ENCODE measurements around the gene NCAPG2.
"Not testable (repeated sequence)": the region's sequence is repeated elsewhere in the genome, so short reads cannot be mapped to it uniquely, and the experiment has no call there.

Gene NCAPG2

DNA sequence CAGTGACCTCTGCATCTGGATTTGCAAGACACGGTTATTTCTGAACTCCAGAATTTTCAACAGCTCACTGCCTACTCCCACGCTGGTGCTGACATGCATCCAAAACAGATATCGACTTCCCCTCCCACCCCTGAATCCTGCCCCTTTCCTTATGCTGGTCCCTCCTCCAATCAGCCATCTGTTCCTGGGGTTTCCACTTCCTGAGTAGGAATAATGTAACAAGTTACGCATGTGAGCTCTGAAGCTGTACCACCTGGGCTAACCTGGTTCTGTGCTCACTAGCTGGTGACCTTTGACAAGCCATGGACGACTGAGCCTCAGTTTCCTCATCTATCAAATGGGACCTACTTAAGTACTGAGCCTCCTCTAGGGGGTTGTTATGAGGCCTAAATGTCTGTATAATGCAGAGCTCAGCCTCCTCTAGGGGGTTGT lies 1.7 kb upstream of the NCAPG2 start:
- DNase-seq, result no peak

DNA sequence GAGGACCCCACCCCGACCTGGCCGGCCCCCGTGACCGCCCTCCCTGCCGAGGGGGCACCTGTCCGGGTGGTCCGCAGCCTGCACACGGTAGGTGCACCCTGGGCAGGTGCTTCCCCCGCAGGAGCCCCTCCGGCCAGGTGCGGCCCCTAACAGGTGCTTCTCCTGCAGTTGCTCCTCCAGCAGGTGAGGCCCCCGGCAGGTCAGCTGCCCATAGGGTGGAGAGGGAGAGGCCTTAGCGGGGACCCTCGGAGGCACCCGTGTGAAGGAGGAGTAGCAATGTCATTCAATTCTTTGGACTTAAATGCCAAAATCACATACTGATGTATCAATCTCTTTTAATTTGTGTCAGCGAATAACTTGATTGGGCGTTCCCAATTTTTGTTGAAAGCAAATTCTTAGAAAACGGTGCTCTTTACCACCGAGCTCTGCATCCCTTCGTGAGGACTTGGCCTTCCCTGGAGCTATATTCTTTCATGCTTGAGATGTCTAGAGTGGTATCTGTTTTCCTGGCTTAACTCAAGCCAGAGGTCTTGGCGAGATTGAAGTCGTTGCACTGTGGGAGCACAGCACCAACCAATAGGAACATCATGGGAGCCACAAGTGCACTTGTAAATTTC lies 738 bp upstream of the NCAPG2 start:
- DNase-seq, result no peak

DNA sequence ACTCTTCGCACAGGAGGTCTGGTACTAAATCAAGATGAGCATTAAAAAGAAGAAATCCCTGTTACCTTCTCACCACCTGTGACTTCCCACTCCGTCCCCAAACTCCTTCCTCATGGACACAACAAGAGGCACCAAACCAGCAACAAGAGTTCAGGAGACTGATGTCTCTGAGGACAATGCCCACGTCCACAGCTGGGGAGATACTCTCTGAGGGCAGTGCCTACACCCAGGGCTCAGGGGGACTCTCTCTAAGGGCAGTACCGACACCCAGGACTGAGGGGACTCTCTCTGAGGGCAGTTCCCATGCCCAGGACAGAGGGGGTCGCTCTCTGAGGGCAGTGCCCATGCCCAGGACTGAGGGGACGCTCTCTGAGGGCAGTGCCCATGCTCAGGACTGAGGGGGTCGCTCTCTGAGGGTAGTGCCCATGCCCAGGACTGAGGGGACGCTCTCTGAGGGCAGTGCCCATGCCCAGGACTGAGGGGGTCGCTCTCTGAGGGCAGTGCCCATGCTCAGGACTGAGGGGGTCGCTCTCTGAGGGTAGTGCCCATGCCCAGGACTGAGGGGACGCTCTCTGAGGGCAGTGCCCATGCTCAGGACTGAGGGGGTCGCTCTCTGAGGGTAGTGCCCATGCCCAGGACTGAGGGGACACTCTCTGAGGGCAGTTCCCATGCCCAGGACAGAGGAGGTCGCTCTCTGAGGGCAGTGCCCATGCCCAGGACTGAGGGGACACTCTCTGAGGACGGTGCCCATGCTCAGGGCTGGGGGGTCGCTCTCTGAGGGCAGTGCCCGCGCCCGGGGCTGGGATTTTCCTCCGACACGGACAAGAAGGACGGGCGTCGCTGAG lies 703 bp downstream of the NCAPG2 start:
- DNase-seq, result not testable (repeated sequence)

- DNase-seq, result no peak
Observed at GRCh38 chr7:158702944-158703343, 1.7 kb downstream of the NCAPG2 start.

- DNase-seq, result no peak
Observed at GRCh38 chr7:158702196-158702595, 2.4 kb downstream of the NCAPG2 start.

DNA sequence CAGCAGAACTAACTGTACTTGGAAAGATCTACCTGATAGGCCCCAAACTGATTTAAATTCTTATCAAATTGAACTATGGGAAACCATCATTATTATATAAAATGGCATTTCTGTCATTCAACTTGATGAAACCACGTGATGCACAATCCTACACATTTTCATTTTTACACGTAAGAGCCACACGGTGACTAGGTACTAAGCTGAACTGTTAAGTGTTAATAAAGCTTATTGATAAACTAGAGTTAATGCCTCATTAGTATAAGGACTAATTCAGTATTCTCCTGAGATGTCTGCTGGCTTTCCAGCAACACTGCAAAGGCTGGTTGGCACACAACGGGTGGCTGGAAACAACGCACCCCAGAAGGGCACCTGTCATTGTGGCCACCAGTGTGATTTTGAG lies 4.6 kb downstream of the NCAPG2 start:
- no peak for DNase-seq

DNA sequence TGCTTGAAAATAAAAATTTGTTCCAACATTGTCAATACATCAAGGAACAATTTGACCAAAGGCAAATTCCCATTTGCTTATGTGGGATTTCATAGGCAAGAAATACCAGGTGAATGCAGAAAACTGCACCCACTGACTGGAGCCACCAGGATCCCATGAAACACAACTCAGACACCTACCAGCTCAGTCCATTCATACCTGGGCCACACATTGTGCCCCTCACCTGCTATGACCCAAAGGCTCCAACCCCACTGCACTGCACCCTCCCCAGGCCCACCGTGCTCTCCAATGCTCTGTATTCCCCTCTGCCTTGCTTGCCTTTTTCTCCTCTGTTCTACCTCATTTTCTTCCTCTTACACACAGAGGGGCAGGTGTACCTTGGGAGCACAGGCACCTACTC lies 5.3 kb downstream of the NCAPG2 start:
- no peak for DNase-seq

DNA sequence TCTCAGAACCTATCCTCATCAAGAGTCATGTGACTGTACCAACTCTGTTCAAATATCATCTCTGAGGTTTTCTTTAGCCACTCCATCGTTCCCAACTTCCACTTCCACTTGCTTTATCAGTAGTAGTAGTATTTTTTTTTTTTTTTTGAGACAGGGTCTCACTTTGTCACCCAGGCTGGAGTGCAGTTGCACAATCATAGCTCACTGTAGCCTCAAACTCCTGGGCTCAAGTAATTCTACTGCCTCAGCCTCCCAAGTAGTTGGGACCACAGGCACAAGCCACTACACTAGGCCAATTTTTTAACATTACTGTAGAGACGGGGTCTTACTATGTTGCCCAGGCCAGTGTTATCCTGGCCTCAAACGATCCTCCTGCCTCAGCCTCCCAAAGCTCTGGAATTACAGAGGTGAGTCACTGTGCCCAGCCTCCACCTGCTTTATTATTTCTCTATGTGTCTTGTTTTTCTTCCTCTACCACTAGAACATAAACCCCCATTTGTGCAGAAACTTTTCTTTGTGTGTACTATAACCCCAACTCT lies 5.9 kb downstream of the NCAPG2 start:
- no peak for DNase-seq

DNA sequence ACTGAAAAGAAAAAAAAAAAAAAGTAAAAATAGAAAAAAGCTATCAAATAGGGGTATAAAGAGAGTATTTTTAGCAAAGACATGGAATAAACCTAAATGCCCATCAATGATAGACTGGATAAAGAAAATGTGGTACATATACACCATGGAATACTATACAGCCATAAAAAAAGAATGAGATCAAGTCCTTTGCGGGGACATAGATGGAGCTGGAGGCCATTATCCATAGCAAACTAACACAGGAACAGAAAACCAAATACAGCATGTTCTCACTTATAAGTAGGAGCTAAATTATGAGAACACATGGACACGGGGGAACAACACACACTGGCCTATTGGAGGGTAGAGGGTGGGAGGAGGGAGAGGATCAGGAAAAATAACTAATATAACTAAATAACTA lies 7.0 kb downstream of the NCAPG2 start:
- DNase-seq, result not testable (repeated sequence)

DNA sequence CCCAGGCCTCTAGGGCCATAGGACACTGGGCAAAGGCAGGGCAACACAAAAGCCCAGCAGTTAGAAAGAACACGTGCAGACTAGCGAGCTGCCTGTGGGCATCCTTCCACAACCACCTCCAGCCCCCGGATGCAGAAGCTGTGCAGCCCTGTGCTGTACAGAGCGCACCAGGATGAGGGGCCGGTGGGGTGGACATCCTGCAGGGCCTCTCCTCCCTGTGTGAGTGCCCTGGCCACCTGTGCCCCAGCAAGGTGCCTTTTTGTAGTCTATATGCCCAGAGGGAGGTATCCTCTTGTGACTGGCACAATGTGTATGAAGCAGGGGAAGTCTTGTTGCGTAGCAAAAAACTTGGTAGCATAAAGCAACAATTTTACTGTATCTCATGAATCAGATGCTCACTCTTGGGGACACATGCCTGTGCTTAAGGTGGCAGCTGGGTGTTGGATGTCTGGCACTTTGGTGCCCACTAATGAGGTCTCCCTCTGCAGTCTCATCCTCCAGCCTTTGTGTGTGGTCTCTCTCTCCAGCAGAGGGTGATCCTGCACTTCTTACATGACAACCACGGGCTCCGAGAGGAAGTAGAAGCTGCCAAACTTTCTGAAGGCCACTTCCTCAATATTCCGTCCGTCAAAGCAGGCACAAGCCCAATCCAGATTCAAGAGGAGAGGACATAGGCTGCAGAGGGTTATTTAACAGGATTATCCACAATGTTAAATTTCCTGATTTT lies 8.7 kb downstream of the NCAPG2 start:
- DNase-seq, result no peak

GRCh38 chr7:158695056-158695455 lies 9.5 kb downstream of the NCAPG2 start:
- no peak for DNase-seq

- no peak for DNase-seq
Observed at GRCh38 chr7:158694650-158695049, 10.0 kb downstream of the NCAPG2 start.

DNA sequence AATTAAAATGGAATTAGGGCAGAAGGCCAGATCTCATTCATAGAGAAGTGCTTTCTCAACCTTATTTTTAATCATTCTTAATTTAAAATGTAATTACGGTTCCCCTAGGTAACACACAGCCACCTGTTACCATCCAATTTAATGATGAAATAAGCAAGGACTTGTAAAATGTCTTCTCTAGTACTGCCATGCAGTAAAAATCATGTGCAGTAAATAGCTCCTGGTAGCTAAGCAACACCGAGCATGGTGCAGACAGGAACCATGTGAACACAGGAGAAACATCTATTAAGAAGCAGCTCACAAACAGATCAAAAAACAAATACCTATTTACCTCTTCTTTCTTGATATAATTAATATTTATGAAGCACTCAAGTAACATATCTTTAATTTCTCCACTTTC lies 15.1 kb downstream of the NCAPG2 start:
- DNase-seq, result no peak

DNA sequence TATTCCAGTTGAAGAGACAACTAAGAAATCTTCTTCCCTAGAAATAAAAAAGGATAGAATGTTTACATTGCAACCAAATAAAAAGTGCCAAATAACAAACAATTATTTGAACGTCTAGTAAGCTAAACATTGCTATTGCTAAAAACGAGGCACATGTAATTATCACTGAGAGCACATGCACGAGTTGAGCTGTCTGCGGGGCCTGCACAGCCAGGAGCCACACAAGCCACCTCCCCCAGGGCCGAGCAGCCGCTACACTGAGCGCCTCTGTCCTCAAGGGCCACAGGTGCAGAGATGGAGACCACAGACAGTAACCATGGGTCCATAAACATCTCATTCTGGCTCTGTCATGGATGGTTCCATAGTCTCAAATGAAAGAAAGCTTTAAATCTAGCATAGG lies 17.2 kb downstream of the NCAPG2 start:
- DNase-seq, result no peak

GRCh38 chr7:158685693-158686092 lies 18.9 kb downstream of the NCAPG2 start:
- DNase-seq, result no peak

- DNase-seq, result no peak
Observed at GRCh38 chr7:158684329-158684728, 20.3 kb downstream of the NCAPG2 start.

DNA sequence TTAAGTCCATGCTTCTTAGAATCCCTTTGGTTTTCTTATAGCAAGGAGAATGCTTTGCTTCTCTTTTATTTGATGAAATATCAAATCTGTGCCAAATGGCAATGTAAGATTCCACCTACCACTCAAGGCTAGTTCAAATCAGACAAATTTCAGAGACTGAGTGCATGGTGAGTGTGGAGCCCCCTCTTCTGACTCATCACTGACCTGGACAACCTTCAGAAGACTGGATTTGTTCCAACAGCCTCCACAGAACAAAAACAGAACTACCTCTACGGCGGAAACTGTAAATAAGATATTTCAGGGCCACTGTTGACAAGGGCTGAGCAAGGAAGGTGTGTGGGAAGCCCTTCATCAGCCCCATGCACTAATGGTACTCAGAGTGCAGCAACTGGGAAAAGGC lies 21.1 kb downstream of the NCAPG2 start:
- no peak for DNase-seq

DNA sequence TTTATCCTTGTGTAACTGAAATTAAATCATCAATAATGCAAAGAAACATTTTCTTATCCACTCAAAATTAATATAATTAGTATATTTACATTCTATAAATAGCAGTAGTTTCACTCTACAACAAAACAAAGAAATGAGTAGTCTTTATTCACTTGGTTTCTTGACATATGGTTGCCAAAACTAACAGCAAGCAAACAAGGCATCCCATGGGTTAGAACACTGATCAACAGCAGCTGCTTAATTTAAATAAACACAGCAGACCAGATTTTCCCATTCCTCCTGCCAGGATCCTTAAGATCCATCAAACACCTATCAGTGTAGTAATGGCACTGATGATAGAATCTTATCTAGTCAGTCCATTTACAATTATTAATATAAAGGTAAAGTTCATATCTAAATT lies 22.1 kb downstream of the NCAPG2 start:
- DNase-seq, result no peak

- no peak for DNase-seq
Observed at GRCh38 chr7:158680754-158681153, 23.9 kb downstream of the NCAPG2 start.

GRCh38 chr7:158676906-158677305 lies 27.7 kb downstream of the NCAPG2 start:
- no peak for DNase-seq

DNA sequence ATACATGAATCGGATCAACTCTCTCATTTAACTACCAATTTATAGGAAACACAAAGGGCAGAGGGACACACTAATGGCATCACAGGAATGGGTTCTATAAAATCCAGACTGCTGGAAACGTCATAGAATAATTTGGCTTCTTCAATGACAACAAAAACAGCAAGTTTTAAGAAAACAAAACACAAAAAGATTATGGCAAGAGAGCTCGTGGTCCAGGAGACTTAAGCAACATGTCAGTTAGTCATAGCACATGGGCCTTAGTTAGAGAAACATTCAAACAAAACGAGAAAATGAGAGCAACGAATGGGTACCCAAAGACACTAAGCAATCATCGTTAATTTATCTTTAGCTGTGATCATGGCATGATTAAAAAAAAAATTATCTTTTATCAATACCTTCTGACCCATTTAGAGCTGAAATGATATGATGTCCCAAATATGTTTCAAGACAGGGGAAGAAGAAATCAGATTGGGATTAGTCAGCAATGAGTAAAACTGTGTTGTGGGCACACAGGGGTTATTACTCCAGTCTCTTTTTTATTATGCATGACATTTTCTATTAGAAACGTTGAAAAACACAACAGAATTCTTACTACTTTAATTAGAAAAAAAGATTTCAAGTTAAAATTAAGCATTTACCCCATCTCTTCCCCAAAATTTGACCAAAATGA lies 28.3 kb downstream of the NCAPG2 start:
- no peak for DNase-seq

- DNase-seq, result no peak
Observed at GRCh38 chr7:158672975-158673374, 31.6 kb downstream of the NCAPG2 start.

DNA sequence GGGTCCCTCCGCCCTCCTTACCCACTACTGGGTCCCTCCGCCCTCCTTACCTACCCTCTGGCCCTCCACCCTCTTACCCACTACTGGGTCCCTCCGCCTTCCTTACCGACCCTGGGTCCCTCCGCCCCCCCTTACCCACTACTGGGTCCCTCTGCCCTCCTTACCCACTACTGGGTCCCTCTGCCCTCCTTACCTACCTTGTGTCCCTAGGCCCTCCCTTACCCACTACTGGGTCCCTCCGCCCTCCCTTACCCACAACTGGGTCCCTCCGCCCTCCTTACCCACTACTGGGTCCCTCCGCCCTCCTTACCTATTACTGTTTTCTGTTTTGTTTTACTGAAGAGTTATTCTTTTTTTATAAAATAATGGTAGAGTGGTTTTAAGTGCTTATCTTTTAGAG lies 36.5 kb downstream of the NCAPG2 start:
- DNase-seq, result not testable (repeated sequence)

All from activated CD8-positive, alpha-beta memory T cell treated with anti-CD3 and anti-CD28 coated beads for 24 hours (primary cell).